A673 (cell line): ENCODE measurements around the gene NKX1-1.

Source experiments
- EZH2 ChIP-seq: fragments of 200-600 bp; sonication (generic); IDR thresholded peaks from 2 replicates; pipeline ENCODE4 v1.6.1; 2017; ENCODE audit warnings: borderline replicate concordance, low read depth, mild to moderate bottlenecking, mixed read lengths, antibody characterized with exemption, low read length; ENCODE audit not compliant: poor library complexity, severe bottlenecking
- TF ChIP-seq, protein P1 (sequence below): fragments of 300-800, 200-600 bp; sonication (generic); conservative IDR thresholded peaks from 2 replicates; pipeline ENCODE4 v1.5.1; 2017; ENCODE audit warnings: low read depth, mild to moderate bottlenecking, antibody characterized with exemption, low read length, moderate library complexity, mixed read lengths

DNA sequence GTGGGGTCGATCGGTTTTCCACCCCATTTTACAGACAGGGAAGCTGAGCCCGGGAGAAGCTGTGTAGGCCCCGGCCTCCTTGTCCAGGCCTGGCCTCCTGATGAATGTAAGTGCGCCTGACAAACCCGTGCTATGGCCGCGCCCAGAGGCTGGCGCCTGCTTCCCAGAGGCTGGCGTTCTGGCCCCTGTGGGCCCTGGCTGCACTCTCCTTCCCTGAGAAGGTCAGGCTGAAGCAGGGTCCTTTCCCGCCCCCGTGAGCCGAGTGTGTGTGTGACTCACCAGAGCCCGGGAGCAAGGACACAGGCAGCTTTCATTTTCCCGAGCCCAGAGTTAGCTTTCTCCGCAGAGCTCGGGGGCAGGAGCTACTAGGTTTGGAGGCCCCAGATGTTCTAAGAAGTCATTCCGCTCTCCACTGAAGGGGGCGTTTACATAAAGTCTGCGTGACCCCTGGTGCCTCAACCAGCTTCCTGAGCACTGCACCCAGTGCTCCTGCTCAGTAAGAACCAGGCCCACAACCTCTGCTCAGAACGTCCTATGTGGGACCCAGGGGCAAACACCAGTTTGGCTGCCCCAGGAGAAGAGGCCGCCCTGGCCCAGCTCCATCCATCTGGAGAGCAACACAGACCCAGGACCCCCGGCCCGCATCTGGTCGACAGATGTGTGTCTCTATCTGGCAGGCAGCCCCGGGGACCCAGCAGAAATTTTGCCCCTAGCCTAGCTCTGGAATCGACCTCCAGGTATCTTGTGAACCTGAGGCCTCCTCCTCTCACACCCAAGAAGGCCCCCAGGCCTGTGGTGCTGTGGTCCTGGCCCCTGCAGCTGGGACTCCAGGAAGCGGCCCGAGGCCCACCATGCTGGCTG lies 45.6 kb downstream of the NKX1-1 start:
- TF ChIP-seq, protein P1, sequence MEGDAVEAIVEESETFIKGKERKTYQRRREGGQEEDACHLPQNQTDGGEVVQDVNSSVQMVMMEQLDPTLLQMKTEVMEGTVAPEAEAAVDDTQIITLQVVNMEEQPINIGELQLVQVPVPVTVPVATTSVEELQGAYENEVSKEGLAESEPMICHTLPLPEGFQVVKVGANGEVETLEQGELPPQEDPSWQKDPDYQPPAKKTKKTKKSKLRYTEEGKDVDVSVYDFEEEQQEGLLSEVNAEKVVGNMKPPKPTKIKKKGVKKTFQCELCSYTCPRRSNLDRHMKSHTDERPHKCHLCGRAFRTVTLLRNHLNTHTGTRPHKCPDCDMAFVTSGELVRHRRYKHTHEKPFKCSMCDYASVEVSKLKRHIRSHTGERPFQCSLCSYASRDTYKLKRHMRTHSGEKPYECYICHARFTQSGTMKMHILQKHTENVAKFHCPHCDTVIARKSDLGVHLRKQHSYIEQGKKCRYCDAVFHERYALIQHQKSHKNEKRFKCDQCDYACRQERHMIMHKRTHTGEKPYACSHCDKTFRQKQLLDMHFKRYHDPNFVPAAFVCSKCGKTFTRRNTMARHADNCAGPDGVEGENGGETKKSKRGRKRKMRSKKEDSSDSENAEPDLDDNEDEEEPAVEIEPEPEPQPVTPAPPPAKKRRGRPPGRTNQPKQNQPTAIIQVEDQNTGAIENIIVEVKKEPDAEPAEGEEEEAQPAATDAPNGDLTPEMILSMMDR: no peak
- TF ChIP-seq EZH2: no peak
